Body of pancreas (tissue), 4 donors: ENCODE data around the gene HOXD12.

Source experiments
- CTCF ChIP-seq, 7 experiments: fragments of 450-650 bp in 4 of 7; fragments of 200-600 bp in 3 of 7; sonication (generic) in 3 of 7; IDR thresholded peaks; one replicate each; pipeline ENCODE4 v1.5.1; 2016 to 2019; ENCODE audit warnings: antibody characterized with exemption in 7 of 7
- POLR2A ChIP-seq, 3 donors: fragments of 450-650 bp; IDR thresholded peaks; one replicate each; pipeline ENCODE4 v1.6.1; 2016; ENCODE audit warnings: antibody characterized with exemption in 3 of 3, mild to moderate bottlenecking in 2 of 3

- no peak for TF ChIP-seq CTCF (IDR thresholded peaks at IDR 0.05)
- no peak for TF ChIP-seq POLR2A (IDR thresholded peaks at IDR 0.05)
Measured at GRCh38 chr2:176146645-176147044, 47.0 kb downstream of the HOXD12 start.
